Testis (tissue), 3 donors: ENCODE results near the gene TTC28. TPM values are rescaled to one million over a fixed set of nuclear protein-coding genes. Genes with fewer than 3 reads are reported as not detected.
A peak's percentile ranks its signal among the peaks of the same experiment; 100 is the strongest.

Experiments
- DNase-seq: peaks from one replicate; pipeline ENCODE4 v3.0.0-alpha.2; 2019
- H3K27ac ChIP-seq, 2 donors: fragments of 200-600 bp; sonication (generic); one replicate each; pipeline ENCODE4 v1.5.1; 2019
- H3K27me3 ChIP-seq: fragments of 200-600 bp; sonication (generic); one replicate; pipeline ENCODE4 v1.5.1; 2019
- H3K36me3 ChIP-seq: fragments of 200-600 bp; sonication (generic); one replicate; pipeline ENCODE4 v1.5.1; 2017; ENCODE audit warnings: low read depth; ENCODE audit errors: missing control alignments
- H3K4me1 ChIP-seq: fragments of 200-600 bp; sonication (generic); one replicate; pipeline ENCODE4 v1.5.1; 2019
- H3K4me3 ChIP-seq, 2 donors: fragments of 200-600 bp; sonication (generic); one replicate each; pipeline ENCODE4 v1.5.1; 2017 to 2019
- H3K9me3 ChIP-seq: fragments of 200-600 bp; sonication (generic); one replicate; pipeline ENCODE4 v1.5.1; 2017
- POLR2A ChIP-seq: fragments of 450-650 bp; IDR thresholded peaks from one replicate; pipeline ENCODE4 v1.6.1; 2017; ENCODE audit warnings: antibody characterized with exemption, mild to moderate bottlenecking, moderate library complexity
- WGBS, 2 donors: methylation state at CpG; one replicate each; pipeline ENCODE4 v1.1.5; 2018; 5-methylcytosine and 5-hydroxymethylcytosine counted together
- intact Hi-C: fragments of 100-400 bp; cut with DNase I; formaldehyde crosslinking; loops from one replicate; pipeline ENCODE4 v1.15.1; 2023; ENCODE audit warnings: low total_unique reads
- polyA plus RNA-seq: library from polyadenylated mRNA; stranded (reverse); fragments of 350-450 nt; fragmentation: Illumina TruSeq; extraction: RNeasy Lipid Tissue Mini Kit (QIAGEN cat#74804); gene quantifications from one replicate; pipeline ENCODE4 v1.2.3, GENCODE V29; 2014; ENCODE audit warnings: low read depth, low replicate concordance; ENCODE audit not compliant: insufficient read depth
- total RNA-seq, 2 donors: library from RNA; depleted of rRNA; stranded (reverse); fragments of >200 nt; gene quantifications; one replicate each; pipeline ENCODE4 v1.2.3, GENCODE V29; 2016
- TF ChIP-seq, protein P1 (sequence below), 3 experiments: fragments of 450-650 bp in 2 of 3; fragments of 200-600 bp in 1 of 3; sonication (generic) in 1 of 3; IDR thresholded peaks; one replicate each; pipeline ENCODE4 v1.5.1; 2016 to 2019; ENCODE audit warnings: antibody characterized with exemption in 3 of 3, mild to moderate bottlenecking in 2 of 3, moderate library complexity in 1 of 3

TTC28 gene
- total and polyA plus RNA-seq, 3 donors from 2014 or later: 29.4 to 121 (median 75.5) TPM

DNA sequence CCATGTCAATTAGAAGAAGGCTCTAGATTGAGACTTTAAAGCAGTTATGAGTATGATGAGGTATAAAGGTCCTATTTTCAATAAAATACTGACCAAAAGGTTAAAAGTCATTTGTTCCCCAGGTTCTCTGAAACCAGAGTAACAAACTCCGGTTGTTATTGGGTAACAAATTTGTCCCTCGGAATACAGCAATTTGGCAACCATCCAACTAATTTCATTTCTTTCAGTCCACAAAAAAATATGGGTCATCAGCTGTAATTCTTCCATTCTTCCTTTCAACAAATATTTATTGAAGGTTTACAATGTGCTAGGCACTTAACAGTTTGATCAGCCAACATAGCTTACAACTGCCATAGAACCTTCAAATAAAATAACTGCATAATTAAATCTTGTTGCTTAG is 79.9 kb downstream of the TTC28 start:
- no peak for DNase-seq
- TF ChIP-seq, protein P1, sequence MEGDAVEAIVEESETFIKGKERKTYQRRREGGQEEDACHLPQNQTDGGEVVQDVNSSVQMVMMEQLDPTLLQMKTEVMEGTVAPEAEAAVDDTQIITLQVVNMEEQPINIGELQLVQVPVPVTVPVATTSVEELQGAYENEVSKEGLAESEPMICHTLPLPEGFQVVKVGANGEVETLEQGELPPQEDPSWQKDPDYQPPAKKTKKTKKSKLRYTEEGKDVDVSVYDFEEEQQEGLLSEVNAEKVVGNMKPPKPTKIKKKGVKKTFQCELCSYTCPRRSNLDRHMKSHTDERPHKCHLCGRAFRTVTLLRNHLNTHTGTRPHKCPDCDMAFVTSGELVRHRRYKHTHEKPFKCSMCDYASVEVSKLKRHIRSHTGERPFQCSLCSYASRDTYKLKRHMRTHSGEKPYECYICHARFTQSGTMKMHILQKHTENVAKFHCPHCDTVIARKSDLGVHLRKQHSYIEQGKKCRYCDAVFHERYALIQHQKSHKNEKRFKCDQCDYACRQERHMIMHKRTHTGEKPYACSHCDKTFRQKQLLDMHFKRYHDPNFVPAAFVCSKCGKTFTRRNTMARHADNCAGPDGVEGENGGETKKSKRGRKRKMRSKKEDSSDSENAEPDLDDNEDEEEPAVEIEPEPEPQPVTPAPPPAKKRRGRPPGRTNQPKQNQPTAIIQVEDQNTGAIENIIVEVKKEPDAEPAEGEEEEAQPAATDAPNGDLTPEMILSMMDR (IDR thresholded peaks at IDR 0.05): no peak
- no peak for TF ChIP-seq POLR2A
- H3K9me3 ChIP-seq: no peaks in the 10 kb centered on the region
- no peak overlapping the region for H3K27ac ChIP-seq
- intact Hi-C loops: loop anchor here (10.0 kb wide), 1 partner anchor 235 kb away; no protein-coding TSS in a partner anchor
- H3K4me3 ChIP-seq: no peak overlapping the region
- no peaks in the 10 kb centered on the region for H3K27me3 ChIP-seq
- H3K4me1 ChIP-seq: no peaks in the 10 kb centered on the region
- WGBS, 2 donors: 58 to 67% methylated on average over 2 of the region's 2 CpGs
- no peaks in the 10 kb centered on the region for H3K36me3 ChIP-seq

DNA sequence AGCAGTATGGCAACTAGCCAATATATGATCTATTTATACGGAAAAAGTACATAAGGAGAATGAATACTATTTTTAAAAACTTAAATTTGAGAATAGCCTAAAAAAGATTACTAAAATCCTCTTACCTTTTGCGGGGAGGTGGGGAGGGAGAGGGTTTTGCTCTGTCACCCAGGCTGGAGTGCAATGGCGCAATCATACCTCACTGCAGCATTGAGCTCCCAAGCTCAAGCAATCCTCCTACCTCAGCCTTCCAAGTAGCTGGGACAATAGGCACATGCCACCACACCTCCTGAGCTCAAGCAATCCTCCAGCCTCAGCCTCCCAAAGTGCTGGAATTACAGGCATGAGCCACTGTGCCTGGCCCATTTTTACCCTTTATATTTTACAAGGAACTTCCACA is 82.0 kb downstream of the TTC28 start:
- intact Hi-C loops: no loop called here
- DNase-seq: no peak
- 85 to 92% methylated on average over 3 of the region's 3 CpGs for WGBS, 2 donors
- Histone ChIP-seq H3K9me3 (no peaks in the 10 kb centered on the region), H3K4me3 (no peak overlapping the region), H3K27ac (no peak overlapping the region), H3K27me3 (no peaks in the 10 kb centered on the region), H3K36me3 (no peaks in the 10 kb centered on the region), H3K4me1 (no peaks in the 10 kb centered on the region)
- TF ChIP-seq, protein P1 (IDR thresholded peaks at IDR 0.05): no peak
- TF ChIP-seq POLR2A: no peak

GRCh38 chr22:28594797-28595462 is 84.7 kb downstream of the TTC28 start:
- no peaks in the 10 kb centered on the region for H3K36me3 ChIP-seq
- WGBS, 2 donors: 37 to 42% methylated on average over 4 of the region's 4 CpGs
- TF ChIP-seq, protein P1 (IDR thresholded peaks at IDR 0.05): peak; percentile 57 to 71 (median 63)
- TF ChIP-seq POLR2A: no peak
- H3K4me1 ChIP-seq: no peaks in the 10 kb centered on the region
- H3K27me3 ChIP-seq: no peaks in the 10 kb centered on the region
- DNase-seq: no peak
- intact Hi-C loops: loop anchor here (5.0 kb wide), 1 partner anchor 573 kb away; no protein-coding TSS in a partner anchor
- no peak overlapping the region for H3K4me3 ChIP-seq
- H3K9me3 ChIP-seq: no peaks in the 10 kb centered on the region
- no peak overlapping the region for H3K27ac ChIP-seq

DNA sequence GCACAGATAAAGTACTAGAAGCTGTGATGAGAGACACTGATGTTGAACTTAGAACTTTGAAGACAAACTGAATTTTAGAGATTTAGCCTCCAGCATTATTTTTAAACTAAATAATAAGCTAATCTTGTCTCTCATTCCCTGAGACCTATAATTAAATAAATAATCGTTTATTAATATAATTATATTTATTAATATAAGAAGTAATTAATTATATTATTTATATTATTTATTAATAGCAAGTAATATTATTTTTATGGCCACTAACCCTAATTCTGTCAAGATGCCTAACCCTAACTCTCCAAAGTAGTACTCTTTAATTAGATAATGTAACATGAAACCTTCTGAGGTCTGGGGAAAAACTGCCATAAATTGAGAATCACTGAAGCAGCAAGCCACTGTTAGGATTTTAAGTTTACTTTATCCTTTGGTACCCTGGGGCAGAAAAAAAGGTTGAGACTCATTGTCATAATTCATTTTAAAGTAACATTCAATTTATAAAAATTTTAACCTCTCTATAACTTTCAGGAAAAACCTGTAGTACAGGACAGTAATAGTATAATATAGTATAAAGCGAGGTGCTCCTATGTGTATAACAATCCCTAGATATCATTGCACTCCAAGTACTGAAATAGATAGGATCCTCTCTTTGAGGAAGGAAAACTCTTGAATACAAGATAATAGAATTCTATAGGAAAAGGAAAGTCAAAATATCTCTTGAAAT is 85.4 kb downstream of the TTC28 start:
- intact Hi-C loops: loop anchor here (5.0 kb wide), 1 partner anchor 572 kb away; no protein-coding TSS in a partner anchor
- no peak overlapping the region for H3K4me3 ChIP-seq
- no peaks in the 10 kb centered on the region for H3K36me3 ChIP-seq
- DNase-seq: no peak
- H3K27ac ChIP-seq: no peak overlapping the region
- H3K9me3 ChIP-seq: no peaks in the 10 kb centered on the region
- TF ChIP-seq POLR2A: no peak
- TF ChIP-seq, protein P1 (IDR thresholded peaks at IDR 0.05): no peak
- WGBS, 2 donors: 61% methylated on average over 2 of the region's 2 CpGs
- no peaks in the 10 kb centered on the region for H3K27me3 ChIP-seq
- no peaks in the 10 kb centered on the region for H3K4me1 ChIP-seq
